Measurements from ENCODE around the gene ARGLU1. TPM values are rescaled to one million over a fixed set of nuclear protein-coding genes. Genes with fewer than 3 reads are reported as not detected.

The ARGLU1 gene
- total and polyA plus RNA-seq, 9 of the 15 experiments (the other 6 are each of a cell fraction or from before 2014, with no cell fraction given): 19.3 to 99.9 (median 49.3) TPM

DNA sequence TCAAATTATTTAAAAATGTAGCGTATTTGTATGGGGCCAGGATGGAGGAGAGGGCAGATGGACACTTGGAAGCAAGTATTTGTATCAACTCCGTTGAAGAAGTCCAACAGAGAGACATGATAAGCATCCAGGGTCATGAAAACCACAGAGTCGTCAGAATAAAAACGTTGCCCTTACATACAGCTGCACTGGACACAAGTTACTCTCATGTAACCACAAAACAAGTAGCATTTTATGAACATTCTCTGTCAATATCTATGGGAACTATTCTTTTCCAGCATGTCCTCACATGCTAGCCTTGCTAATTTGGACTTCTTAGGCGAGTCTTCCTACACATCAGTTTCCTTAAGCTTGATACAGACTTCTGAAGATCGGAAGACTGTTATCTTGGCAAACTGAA, 67.5 kb downstream of the ARGLU1 start:
- Histone ChIP-seq H3K9ac (ENCODE audit: insufficient read depth in 1 of 2, low read depth in 2 of 2, low read length in 2 of 2) (no peak overlapping the region), H3K4me2 (ENCODE audit: insufficient read depth, low read length) (peak overlapping the region; percentile 11; the same call in 1 of the 2 replicates), H3K4me3 (no peak overlapping the region), H3K27me3 (ENCODE audit: control insufficient read depth in 2 of 2, insufficient read depth in 2 of 2, low read length in 2 of 2) (no peaks in the 10 kb centered on the region), H3K27ac (ENCODE audit: extremely low read depth, low read depth, low read length) (no peak overlapping the region), H3K9me3 (replicated peaks; ENCODE audit: control insufficient read depth, insufficient read depth, low read depth, low read length) (no peaks in the 10 kb centered on the region), H4K20me1 (replicated peaks; ENCODE audit: control insufficient read depth, insufficient read depth, low read length) (no peaks in the 10 kb centered on the region), H3K9me1 (ENCODE audit: control insufficient read depth, insufficient read depth, low read length) (no peaks in the 10 kb centered on the region), H3K79me2 (ENCODE audit: control insufficient read depth, insufficient read depth, low read length) (no peaks in the 10 kb centered on the region), H3K36me3 (ENCODE audit: control insufficient read depth, insufficient read depth, low read length) (no peaks in the 10 kb centered on the region), H2AFZ (ENCODE audit: low read depth, low read length) (no peak overlapping the region), H3K4me1 (replicated peaks in 1 of 2; ENCODE audit: control insufficient read depth in 2 of 2, insufficient read depth in 2 of 2, low read length in 2 of 2) (no peaks in the 10 kb centered on the region)
- BruUV-seq (replicated peaks): no TSS peak
- TF ChIP-seq SMARCA4 (IDR thresholded peaks at IDR 0.05) (no peak), PHB2 (IDR thresholded peaks at IDR 0.05; ENCODE audit: low read depth) (no peak)
- TF ChIP-seq, protein P1, sequence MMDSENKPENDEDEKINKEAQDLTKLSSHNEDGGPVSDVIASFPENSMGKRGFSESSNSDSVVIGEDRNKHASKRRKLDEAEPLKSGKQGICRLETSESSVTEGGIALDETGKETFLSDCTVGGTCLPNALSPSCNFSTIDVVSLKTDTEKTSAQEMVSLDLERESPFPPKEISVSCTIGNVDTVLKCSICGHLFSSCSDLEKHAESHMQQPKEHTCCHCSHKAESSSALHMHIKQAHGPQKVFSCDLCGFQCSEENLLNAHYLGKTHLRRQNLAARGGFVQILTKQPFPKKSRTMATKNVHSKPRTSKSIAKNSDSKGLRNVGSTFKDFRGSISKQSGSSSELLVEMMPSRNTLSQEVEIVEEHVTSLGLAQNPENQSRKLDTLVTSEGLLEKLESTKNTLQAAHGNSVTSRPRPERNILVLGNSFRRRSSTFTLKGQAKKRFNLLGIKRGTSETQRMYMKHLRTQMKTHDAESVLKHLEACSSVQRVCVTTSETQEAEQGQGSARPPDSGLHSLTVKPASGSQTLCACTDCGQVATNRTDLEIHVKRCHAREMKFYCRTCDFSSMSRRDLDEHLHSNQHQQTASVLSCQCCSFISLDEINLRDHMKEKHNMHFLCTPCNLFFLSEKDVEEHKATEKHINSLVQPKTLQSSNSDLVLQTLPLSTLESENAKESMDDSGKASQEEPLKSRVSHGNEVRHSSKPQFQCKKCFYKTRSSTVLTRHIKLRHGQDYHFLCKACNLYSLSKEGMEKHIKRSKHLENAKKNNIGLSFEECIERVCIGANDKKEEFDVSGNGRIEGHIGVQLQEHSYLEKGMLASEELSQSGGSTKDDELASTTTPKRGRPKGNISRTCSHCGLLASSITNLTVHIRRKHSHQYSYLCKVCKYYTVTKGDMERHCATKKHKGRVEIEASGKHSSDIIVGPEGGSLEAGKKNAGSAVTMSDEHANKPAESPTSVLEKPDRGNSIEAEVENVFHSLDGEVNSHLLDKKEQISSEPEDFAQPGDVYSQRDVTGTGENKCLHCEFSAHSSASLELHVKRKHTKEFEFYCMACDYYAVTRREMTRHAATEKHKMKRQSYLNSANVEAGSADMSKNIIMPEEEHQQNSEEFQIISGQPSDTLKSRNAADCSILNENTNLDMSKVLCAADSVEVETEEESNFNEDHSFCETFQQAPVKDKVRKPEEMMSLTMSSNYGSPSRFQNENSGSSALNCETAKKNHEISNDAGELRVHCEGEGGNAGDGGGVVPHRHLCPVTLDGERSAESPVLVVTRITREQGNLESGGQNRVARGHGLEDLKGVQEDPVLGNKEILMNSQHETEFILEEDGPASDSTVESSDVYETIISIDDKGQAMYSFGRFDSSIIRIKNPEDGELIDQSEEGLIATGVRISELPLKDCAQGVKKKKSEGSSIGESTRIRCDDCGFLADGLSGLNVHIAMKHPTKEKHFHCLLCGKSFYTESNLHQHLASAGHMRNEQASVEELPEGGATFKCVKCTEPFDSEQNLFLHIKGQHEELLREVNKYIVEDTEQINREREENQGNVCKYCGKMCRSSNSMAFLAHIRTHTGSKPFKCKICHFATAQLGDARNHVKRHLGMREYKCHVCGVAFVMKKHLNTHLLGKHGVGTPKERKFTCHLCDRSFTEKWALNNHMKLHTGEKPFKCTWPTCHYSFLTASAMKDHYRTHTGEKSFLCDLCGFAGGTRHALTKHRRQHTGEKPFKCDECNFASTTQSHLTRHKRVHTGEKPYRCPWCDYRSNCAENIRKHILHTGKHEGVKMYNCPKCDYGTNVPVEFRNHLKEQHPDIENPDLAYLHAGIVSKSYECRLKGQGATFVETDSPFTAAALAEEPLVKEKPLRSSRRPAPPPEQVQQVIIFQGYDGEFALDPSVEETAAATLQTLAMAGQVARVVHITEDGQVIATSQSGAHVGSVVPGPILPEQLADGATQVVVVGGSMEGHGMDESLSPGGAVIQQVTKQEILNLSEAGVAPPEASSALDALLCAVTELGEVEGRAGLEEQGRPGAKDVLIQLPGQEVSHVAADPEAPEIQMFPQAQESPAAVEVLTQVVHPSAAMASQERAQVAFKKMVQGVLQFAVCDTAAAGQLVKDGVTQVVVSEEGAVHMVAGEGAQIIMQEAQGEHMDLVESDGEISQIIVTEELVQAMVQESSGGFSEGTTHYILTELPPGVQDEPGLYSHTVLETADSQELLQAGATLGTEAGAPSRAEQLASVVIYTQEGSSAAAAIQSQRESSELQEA (IDR thresholded peaks at IDR 0.05; ENCODE audit: low read depth): no peak
- TF ChIP-seq, protein P2, sequence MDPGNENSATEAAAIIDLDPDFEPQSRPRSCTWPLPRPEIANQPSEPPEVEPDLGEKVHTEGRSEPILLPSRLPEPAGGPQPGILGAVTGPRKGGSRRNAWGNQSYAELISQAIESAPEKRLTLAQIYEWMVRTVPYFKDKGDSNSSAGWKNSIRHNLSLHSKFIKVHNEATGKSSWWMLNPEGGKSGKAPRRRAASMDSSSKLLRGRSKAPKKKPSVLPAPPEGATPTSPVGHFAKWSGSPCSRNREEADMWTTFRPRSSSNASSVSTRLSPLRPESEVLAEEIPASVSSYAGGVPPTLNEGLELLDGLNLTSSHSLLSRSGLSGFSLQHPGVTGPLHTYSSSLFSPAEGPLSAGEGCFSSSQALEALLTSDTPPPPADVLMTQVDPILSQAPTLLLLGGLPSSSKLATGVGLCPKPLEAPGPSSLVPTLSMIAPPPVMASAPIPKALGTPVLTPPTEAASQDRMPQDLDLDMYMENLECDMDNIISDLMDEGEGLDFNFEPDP (CRISPR knock-in tag; IDR thresholded peaks at IDR 0.05): no peak
- in situ Hi-C loops (cut with MboI) (no loop called here), intact Hi-C loops (cut with micrococcal nuclease) (no loop called here)
- DNase-seq (ENCODE audit: extremely low read depth in 1 of 4, low spot score in 3 of 4) (no peak), FAIRE-seq (no peak), ATAC-seq (no peak)
- POLR2A ChIA-PET: no interaction called here
- CTCF ChIA-PET (ENCODE audit: low intra/inter-chr PET ratio): no interaction called here
- WGBS (ENCODE audit: insufficient coverage, low coverage, missing lambda C conversion rate): 2% methylated on average over 6 of the region's 6 CpGs
